Natural killer cell (primary cell): ENCODE data around the gene TMEM100. TPM values are rescaled to one million over a fixed set of nuclear protein-coding genes. Genes with fewer than 3 reads are reported as not detected.

Experiments used
- ATAC-seq, 3 donors: fragments of 150-1000 bp in 2 of 3; fragments of 200-7000 bp in 1 of 3; cut with Tn5 transposase; 1 replicate in 1 of 3; 2 replicates in 2 of 3; pipeline ENCODE4 v1.10.0; 2021; ENCODE audit warnings: mild to moderate bottlenecking in 2 of 3, moderate library complexity in 2 of 3
- DNase-seq, 2 donors: peaks; one replicate each; pipeline versions ENCODE4 v3.0.0 to v3.0.0-alpha.2; 2013 to 2021; ENCODE audit warnings: mixed read lengths in 1 of 2
- H3K27ac ChIP-seq: one replicate; pipeline ENCODE4 v1.5.1; 2013; ENCODE audit warnings: mild to moderate bottlenecking, low read length
- H3K27me3 ChIP-seq: one replicate; pipeline ENCODE4 v1.6.1; 2013; ENCODE audit warnings: low read length; ENCODE audit not compliant: control insufficient read depth, insufficient read depth
- H3K36me3 ChIP-seq: one replicate; pipeline ENCODE4 v1.6.1; 2013; ENCODE audit warnings: low read length; ENCODE audit not compliant: control insufficient read depth, insufficient read depth
- H3K4me1 ChIP-seq: one replicate; pipeline ENCODE4 v1.6.1; 2013; ENCODE audit warnings: low read length; ENCODE audit not compliant: control insufficient read depth, insufficient read depth
- H3K4me3 ChIP-seq: one replicate; pipeline ENCODE4 v1.5.1; 2013; ENCODE audit warnings: low read length
- H3K9me3 ChIP-seq: one replicate; pipeline ENCODE4 v1.6.1; 2013; ENCODE audit warnings: low read length; ENCODE audit not compliant: control insufficient read depth, insufficient read depth
- H3K27ac Mint-ChIP-seq, 2 donors: one replicate each; pipeline ENCODE4 v1.8.0; 2022; ENCODE audit warnings: mild to moderate bottlenecking in 2 of 2, mixed read lengths in 2 of 2, moderate library complexity in 1 of 2
- H3K27me3 Mint-ChIP-seq, 2 donors: one replicate each; pipeline ENCODE4 v1.8.0; 2022; ENCODE audit warnings: low read depth in 2 of 2, mixed read lengths in 2 of 2
- H3K36me3 Mint-ChIP-seq: one replicate; pipeline ENCODE4 v1.8.0; 2022; ENCODE audit warnings: mixed read lengths
- H3K4me1 Mint-ChIP-seq, 2 donors: one replicate each; pipeline ENCODE4 v1.8.0; 2022; ENCODE audit warnings: mixed read lengths in 2 of 2
- H3K4me3 Mint-ChIP-seq: one replicate; pipeline ENCODE4 v1.8.0; 2022; ENCODE audit warnings: mild to moderate bottlenecking, moderate library complexity, mixed read lengths
- H3K9me3 Mint-ChIP-seq, 2 donors: one replicate each; pipeline ENCODE4 v1.8.0; 2022; ENCODE audit warnings: mixed read lengths in 2 of 2
- CTCF ChIP-seq: fragments of 200-600 bp; IDR thresholded peaks from one replicate; pipeline ENCODE4 v1.8.0; 2022; ENCODE audit warnings: antibody characterized with exemption
- WGBS: methylation state at CpG from one replicate; pipeline ENCODE4 v1.1.7; 2013; ENCODE audit warnings: missing lambda C conversion rate; ENCODE audit not compliant: insufficient coverage; 5-methylcytosine and 5-hydroxymethylcytosine counted together
- intact Hi-C: fragments of 100-400 bp; cut with micrococcal nuclease; formaldehyde crosslinking; loops from one replicate; pipeline ENCODE4 v1.14.2; 2022
- total RNA-seq, 4 donors: library from RNA; stranded (reverse); fragments of 120-200 nt in 1 of 4; gene quantifications; one replicate each; pipeline versions ENCODE4 v1.2.3 to v1.2.4, GENCODE V29; 2013 to 2022

TMEM100 gene
- total RNA-seq, 3 donors from 2014 or later (not counting 1 experiment from before 2014, with no cell fraction given), result not detected

GRCh38 chr17:55758171-55758570 lies 35.5 kb upstream of the TMEM100 start:
- no peak for TF ChIP-seq CTCF
- Histone ChIP-seq H3K4me1 (no peaks in the 10 kb centered on the region), H3K27me3 (no peaks in the 10 kb centered on the region), H3K9me3 (no peaks in the 10 kb centered on the region), H3K27ac (no peak overlapping the region), H3K4me3 (no peak overlapping the region), H3K36me3 (no peaks in the 10 kb centered on the region)
- no peaks in the 10 kb centered on the region for H3K9me3 Mint-ChIP-seq
- intact Hi-C loops, result no loop called here
- peaks cover 23 to 24% of the 10 kb centered on the region in 2 donors for H3K4me1 Mint-ChIP-seq
- H3K27ac Mint-ChIP-seq, result no peak overlapping the region
- no peaks in the 10 kb centered on the region for H3K36me3 Mint-ChIP-seq
- DNase-seq (no peak), ATAC-seq (no peak)
- no peak overlapping the region for H3K4me3 Mint-ChIP-seq
- no peaks in the 10 kb centered on the region for H3K27me3 Mint-ChIP-seq

GRCh38 chr17:55757659-55758058 lies 35.0 kb upstream of the TMEM100 start:
- no peak overlapping the region for H3K27ac ChIP-seq
- no peaks in the 10 kb centered on the region for H3K27me3 ChIP-seq
- no peaks in the 10 kb centered on the region for H3K36me3 ChIP-seq
- ATAC-seq (no peak), DNase-seq (no peak)
- H3K4me1 ChIP-seq, result no peaks in the 10 kb centered on the region
- Mint-ChIP-seq H3K36me3 (no peaks in the 10 kb centered on the region), H3K4me1 (peaks cover 24 to 27% of the 10 kb centered on the region in 2 donors), H3K4me3 (no peak overlapping the region), H3K27me3 (no peaks in the 10 kb centered on the region), H3K9me3 (no peaks in the 10 kb centered on the region), H3K27ac (no peak overlapping the region)
- no peak overlapping the region for H3K4me3 ChIP-seq
- TF ChIP-seq CTCF, result no peak
- no peaks in the 10 kb centered on the region for H3K9me3 ChIP-seq
- intact Hi-C loops, result no loop called here
- WGBS, result 100% methylated on average over 1 of the region's 1 CpG

GRCh38 chr17:55756689-55757088 lies 34.0 kb upstream of the TMEM100 start:
- DNase-seq (no peak), ATAC-seq (no peak)
- Histone ChIP-seq H3K9me3 (no peaks in the 10 kb centered on the region), H3K27me3 (no peaks in the 10 kb centered on the region), H3K36me3 (no peaks in the 10 kb centered on the region), H3K4me1 (peaks cover 4% of the 10 kb centered on the region), H3K4me3 (no peak overlapping the region), H3K27ac (no peak overlapping the region)
- Mint-ChIP-seq H3K9me3 (no peaks in the 10 kb centered on the region), H3K27me3 (no peaks in the 10 kb centered on the region), H3K4me3 (no peak overlapping the region), H3K4me1 (peaks cover 27 to 29% of the 10 kb centered on the region in 2 donors), H3K27ac (no peak overlapping the region), H3K36me3 (no peaks in the 10 kb centered on the region)
- TF ChIP-seq CTCF, result no peak
- WGBS, result 100% methylated on average over 1 of the region's 2 CpGs
- intact Hi-C loops, result no loop called here

- Mint-ChIP-seq H3K4me1 (peaks cover 21 to 38% of the 10 kb centered on the region in 2 donors), H3K36me3 (no peaks in the 10 kb centered on the region), H3K27me3 (peaks cover 0 to 10% of the 10 kb centered on the region in 2 donors), H3K9me3 (no peaks in the 10 kb centered on the region), H3K27ac (peak overlapping the region; percentile 52 to 57), H3K4me3 (peak overlapping the region; percentile 88)
- 89% methylated on average over 4 of the region's 4 CpGs for WGBS
- H3K27me3 ChIP-seq, result no peaks in the 10 kb centered on the region
- DNase-seq (peak in 1 of 2 donors; percentile 6), ATAC-seq (no peak)
- H3K4me1 ChIP-seq, result peaks cover 14% of the 10 kb centered on the region
- no peak for TF ChIP-seq CTCF
- no peak overlapping the region for H3K27ac ChIP-seq
- peak overlapping the region; percentile 83 for H3K4me3 ChIP-seq
- no peaks in the 10 kb centered on the region for H3K9me3 ChIP-seq
- intact Hi-C loops, result no loop called here
- no peaks in the 10 kb centered on the region for H3K36me3 ChIP-seq
These were observed 29.1 kb upstream of the TMEM100 start for GRCh38 chr17:55751720-55752250.
